Endodermal cell (in vitro differentiated cells): Measurements from ENCODE around the gene PPIP5K1. TPM values are rescaled to one million over a fixed set of nuclear protein-coding genes. Genes with fewer than 3 reads are reported as not detected.

Experiments
- DNase-seq: peaks from one replicate; pipeline ENCODE4 v3.0.0-alpha.2; 2017
- H3K27ac ChIP-seq: 2 replicates; pipeline ENCODE4 v1.5.1; 2013; ENCODE audit warnings: mild to moderate bottlenecking, low read depth, low read length, moderate library complexity
- H3K27me3 ChIP-seq: 2 replicates; pipeline ENCODE4 v1.6.1; 2013; ENCODE audit warnings: mild to moderate bottlenecking, low read length, moderate library complexity; ENCODE audit not compliant: insufficient read depth, control insufficient read depth, poor library complexity, severe bottlenecking
- H3K36me3 ChIP-seq: 2 replicates; pipeline ENCODE4 v1.7.0; 2013; ENCODE audit warnings: mild to moderate bottlenecking, low read length, moderate library complexity; ENCODE audit not compliant: control insufficient read depth, insufficient read depth
- H3K4me1 ChIP-seq: one replicate; pipeline ENCODE4 v1.7.0; 2013; ENCODE audit warnings: low read length; ENCODE audit not compliant: control insufficient read depth, insufficient read depth
- H3K4me3 ChIP-seq: 2 replicates; pipeline ENCODE4 v1.5.1; 2013; ENCODE audit warnings: mild to moderate bottlenecking, low read length, moderate library complexity
- H3K9ac ChIP-seq: 2 replicates; pipeline ENCODE4 v1.6.1; 2013; ENCODE audit warnings: mild to moderate bottlenecking, low read length, moderate library complexity; ENCODE audit not compliant: poor library complexity, severe bottlenecking; ENCODE audit errors: extremely low read depth
- H3K9me3 ChIP-seq: 2 replicates; pipeline ENCODE4 v1.6.1; 2013; ENCODE audit warnings: mild to moderate bottlenecking, low read length, moderate library complexity; ENCODE audit not compliant: control insufficient read depth
- H3K27ac Mint-ChIP-seq: 2 replicates; pipeline ENCODE4 v1.8.0; 2020; ENCODE audit warnings: mixed read lengths
- H3K27me3 Mint-ChIP-seq: 2 replicates; pipeline ENCODE4 v1.8.0; 2021; ENCODE audit warnings: mild to moderate bottlenecking, mixed read lengths; ENCODE audit not compliant: insufficient read depth
- H3K36me3 Mint-ChIP-seq: 2 replicates; pipeline ENCODE4 v1.8.0; 2020; ENCODE audit warnings: low read depth, mixed read lengths
- H3K4me1 Mint-ChIP-seq: 2 replicates; pipeline ENCODE4 v1.8.0; 2020; ENCODE audit warnings: mixed read lengths
- H3K4me3 Mint-ChIP-seq: 2 replicates; pipeline ENCODE4 v1.8.0; 2020; ENCODE audit warnings: mild to moderate bottlenecking, moderate library complexity, mixed read lengths
- H3K9me3 Mint-ChIP-seq: 2 replicates; pipeline ENCODE4 v1.8.0; 2020; ENCODE audit warnings: mild to moderate bottlenecking, mixed read lengths
- WGBS, 2 experiments: methylation state at CpG; one replicate each; pipeline versions ENCODE4 v1.1.5 to v1.1.7; 2013; ENCODE audit warnings: missing lambda C conversion rate in 2 of 2, mixed read lengths in 1 of 2; ENCODE audit not compliant: insufficient coverage in 1 of 2, insufficient read length in 1 of 2; 5-methylcytosine and 5-hydroxymethylcytosine counted together
- total RNA-seq, 2 donors: library from RNA; stranded (reverse); fragmentation: NEBNext Ultra II Directional in 1 of 2; extraction: Animal tissue kit (Norgen Biotek cat#: 25700) in 1 of 2; gene quantifications; 2 replicates in 1 of 2; 3 replicates in 1 of 2; pipeline ENCODE4 v1.2.1, GENCODE V29; 2021
- TF ChIP-seq, protein P1 (sequence below): fragments of 200-600 bp; sonication (generic); conservative IDR thresholded peaks from 2 replicates; pipeline ENCODE4 v1.5.0; 2021; ENCODE audit warnings: antibody characterized with exemption, mild to moderate bottlenecking

PPIP5K1 gene
- total RNA-seq, 2 donors from 2014 or later = 3.3 to 16.0 TPM

DNA sequence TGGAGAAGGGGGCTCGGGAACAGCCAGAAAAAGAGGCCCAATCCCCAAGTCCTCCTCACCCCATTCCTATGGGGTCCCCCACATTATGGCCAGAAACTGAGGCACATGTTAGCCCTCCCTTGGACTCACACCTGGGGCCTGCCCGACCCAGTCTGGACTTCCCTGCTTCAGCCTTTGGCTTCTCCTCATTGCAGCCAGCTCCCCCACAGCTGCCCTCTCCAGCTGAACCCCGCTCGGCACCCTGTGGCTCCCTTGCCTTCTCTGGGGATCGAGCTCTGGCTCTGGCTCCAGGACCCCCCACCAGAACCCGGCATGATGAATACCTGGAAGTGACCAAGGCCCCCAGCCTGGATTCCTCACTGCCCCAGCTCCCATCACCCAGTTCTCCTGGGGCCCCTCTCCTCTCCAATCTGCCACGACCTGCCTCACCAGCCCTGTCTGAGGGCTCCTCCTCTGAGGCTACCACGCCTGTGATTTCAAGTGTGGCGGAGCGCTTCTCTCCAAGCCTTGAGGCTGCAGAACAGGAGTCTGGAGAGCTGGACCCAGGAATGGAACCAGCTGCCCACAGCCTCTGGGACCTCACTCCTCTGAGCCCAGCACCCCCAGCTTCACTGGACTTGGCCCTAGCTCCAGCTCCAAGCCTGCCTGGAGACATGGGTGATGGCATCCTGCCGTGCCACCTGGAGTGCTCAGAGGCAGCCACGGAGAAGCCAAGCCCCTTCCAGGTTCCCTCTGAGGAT lies 62.0 kb downstream of the PPIP5K1 start:
- H3K4me1 Mint-ChIP-seq = peaks cover 11% of the 10 kb centered on the region
- no peaks in the 10 kb centered on the region for H3K36me3 Mint-ChIP-seq
- peaks cover 78% of the 10 kb centered on the region for H3K27me3 Mint-ChIP-seq
- DNase-seq = no peak
- WGBS, 2 experiments = 81 to 92% methylated on average over 2 to 12 of the region's 12 CpGs
- TF ChIP-seq, protein P1, sequence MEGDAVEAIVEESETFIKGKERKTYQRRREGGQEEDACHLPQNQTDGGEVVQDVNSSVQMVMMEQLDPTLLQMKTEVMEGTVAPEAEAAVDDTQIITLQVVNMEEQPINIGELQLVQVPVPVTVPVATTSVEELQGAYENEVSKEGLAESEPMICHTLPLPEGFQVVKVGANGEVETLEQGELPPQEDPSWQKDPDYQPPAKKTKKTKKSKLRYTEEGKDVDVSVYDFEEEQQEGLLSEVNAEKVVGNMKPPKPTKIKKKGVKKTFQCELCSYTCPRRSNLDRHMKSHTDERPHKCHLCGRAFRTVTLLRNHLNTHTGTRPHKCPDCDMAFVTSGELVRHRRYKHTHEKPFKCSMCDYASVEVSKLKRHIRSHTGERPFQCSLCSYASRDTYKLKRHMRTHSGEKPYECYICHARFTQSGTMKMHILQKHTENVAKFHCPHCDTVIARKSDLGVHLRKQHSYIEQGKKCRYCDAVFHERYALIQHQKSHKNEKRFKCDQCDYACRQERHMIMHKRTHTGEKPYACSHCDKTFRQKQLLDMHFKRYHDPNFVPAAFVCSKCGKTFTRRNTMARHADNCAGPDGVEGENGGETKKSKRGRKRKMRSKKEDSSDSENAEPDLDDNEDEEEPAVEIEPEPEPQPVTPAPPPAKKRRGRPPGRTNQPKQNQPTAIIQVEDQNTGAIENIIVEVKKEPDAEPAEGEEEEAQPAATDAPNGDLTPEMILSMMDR = no peak
- no peak overlapping the region for H3K27ac ChIP-seq
- H3K4me1 ChIP-seq = no peaks in the 10 kb centered on the region
- no peaks in the 10 kb centered on the region for H3K9me3 ChIP-seq
- H3K4me3 ChIP-seq = no peak overlapping the region
- no peaks in the 10 kb centered on the region for H3K9me3 Mint-ChIP-seq
- no peak overlapping the region for H3K4me3 Mint-ChIP-seq
- H3K27ac Mint-ChIP-seq = no peak overlapping the region
- H3K27me3 ChIP-seq = peaks cover 21% of the 10 kb centered on the region
- H3K36me3 ChIP-seq = no peaks in the 10 kb centered on the region
- H3K9ac ChIP-seq = no peak overlapping the region

DNA sequence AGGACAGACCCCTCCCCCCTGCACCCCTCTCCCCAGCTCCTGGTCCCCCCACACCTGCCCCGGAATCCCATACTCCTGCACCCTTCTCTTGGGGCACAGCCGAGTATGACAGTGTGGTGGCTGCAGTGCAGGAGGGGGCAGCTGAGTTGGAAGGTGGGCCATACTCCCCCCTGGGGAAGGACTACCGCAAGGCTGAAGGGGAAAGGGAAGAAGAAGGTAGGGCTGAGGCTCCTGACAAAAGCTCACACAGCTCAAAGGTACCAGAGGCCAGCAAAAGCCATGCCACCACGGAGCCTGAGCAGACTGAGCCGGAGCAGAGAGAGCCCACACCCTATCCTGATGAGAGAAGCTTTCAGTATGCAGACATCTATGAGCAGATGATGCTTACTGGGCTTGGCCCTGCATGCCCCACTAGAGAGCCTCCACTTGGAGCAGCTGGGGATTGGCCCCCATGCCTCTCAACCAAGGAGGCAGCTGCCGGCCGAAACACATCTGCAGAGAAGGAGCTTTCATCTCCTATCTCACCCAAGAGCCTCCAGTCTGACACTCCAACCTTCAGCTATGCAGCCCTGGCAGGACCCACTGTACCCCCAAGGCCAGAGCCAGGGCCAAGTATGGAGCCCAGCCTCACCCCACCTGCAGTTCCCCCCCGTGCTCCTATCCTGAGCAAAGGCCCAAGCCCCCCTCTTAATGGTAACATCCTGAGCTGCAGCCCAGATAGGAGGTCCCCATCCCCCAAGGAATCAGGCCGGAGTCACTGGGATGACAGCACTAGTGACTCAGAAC lies 62.8 kb downstream of the PPIP5K1 start:
- 85 to 87% methylated on average over 6 to 8 of the region's 9 CpGs for WGBS, 2 experiments
- Histone ChIP-seq H3K4me3 (no peak overlapping the region), H3K27ac (no peak overlapping the region), H3K27me3 (peaks cover 29% of the 10 kb centered on the region), H3K9ac (no peak overlapping the region), H3K4me1 (no peaks in the 10 kb centered on the region), H3K9me3 (no peaks in the 10 kb centered on the region), H3K36me3 (no peaks in the 10 kb centered on the region)
- no peak overlapping the region for H3K27ac Mint-ChIP-seq
- TF ChIP-seq, protein P1 = no peak
- peaks cover 84% of the 10 kb centered on the region for H3K27me3 Mint-ChIP-seq
- DNase-seq = no peak
- H3K4me3 Mint-ChIP-seq = no peak overlapping the region
- H3K4me1 Mint-ChIP-seq = peaks cover 11% of the 10 kb centered on the region
- H3K36me3 Mint-ChIP-seq = no peaks in the 10 kb centered on the region
- H3K9me3 Mint-ChIP-seq = no peaks in the 10 kb centered on the region

DNA sequence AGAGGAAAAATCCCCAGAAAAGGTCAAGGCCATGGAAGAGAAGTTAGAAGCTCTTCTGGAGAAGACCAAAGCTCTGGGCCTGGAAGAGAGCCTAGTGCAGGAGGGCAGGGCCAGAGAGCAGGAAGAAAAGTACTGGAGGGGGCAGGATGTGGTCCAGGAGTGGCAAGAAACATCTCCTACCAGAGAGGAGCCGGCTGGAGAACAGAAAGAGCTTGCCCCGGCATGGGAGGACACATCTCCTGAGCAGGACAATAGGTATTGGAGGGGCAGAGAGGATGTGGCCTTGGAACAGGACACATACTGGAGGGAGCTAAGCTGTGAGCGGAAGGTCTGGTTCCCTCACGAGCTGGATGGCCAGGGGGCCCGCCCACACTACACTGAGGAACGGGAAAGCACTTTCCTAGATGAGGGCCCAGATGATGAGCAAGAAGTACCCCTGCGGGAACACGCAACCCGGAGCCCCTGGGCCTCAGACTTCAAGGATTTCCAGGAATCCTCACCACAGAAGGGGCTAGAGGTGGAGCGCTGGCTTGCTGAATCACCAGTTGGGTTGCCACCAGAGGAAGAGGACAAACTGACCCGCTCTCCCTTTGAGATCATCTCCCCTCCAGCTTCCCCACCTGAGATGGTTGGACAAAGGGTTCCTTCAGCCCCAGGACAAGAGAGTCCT lies 63.6 kb downstream of the PPIP5K1 start:
- Mint-ChIP-seq H3K27me3 (peaks cover 85% of the 10 kb centered on the region), H3K27ac (no peak overlapping the region), H3K9me3 (no peaks in the 10 kb centered on the region), H3K4me3 (no peak overlapping the region), H3K4me1 (peaks cover 6% of the 10 kb centered on the region), H3K36me3 (no peaks in the 10 kb centered on the region)
- 92 to 93% methylated on average over 5 to 11 of the region's 11 CpGs for whole genome bisulfite sequencing, 2 experiments
- Histone ChIP-seq H3K9ac (no peak overlapping the region), H3K4me3 (no peak overlapping the region), H3K36me3 (no peaks in the 10 kb centered on the region), H3K27ac (no peak overlapping the region), H3K9me3 (no peaks in the 10 kb centered on the region), H3K27me3 (peaks cover 37% of the 10 kb centered on the region), H3K4me1 (no peaks in the 10 kb centered on the region)
- DNase-seq = no peak
- TF ChIP-seq, protein P1 = no peak
